Astrocyte (in vitro differentiated cells and primary cell): Measurements from ENCODE around the gene IFRD1. TPM values are rescaled to one million over a fixed set of nuclear protein-coding genes. Genes with fewer than 3 reads are reported as not detected.

Source experiments
- DNase-seq: peaks from one replicate; pipeline ENCODE4 v3.0.0-alpha.2; 2010; ENCODE audit warnings: low read depth
- FAIRE-seq: peaks from 2 replicates; lab custom pipeline; 2011; peaks lifted over from hg19 to GRCh38; lab: Jason Lieb, UNC
- H2AFZ ChIP-seq: 2 replicates; pipeline ENCODE4 v1.6.0; 2012; ENCODE audit warnings: low read depth, low read length, inconsistent platforms
- H3K27ac ChIP-seq: 2 replicates; pipeline ENCODE4 v1.5.1; 2011; ENCODE audit warnings: low read depth, low read length, inconsistent platforms
- H3K27me3 ChIP-seq: 2 replicates; pipeline ENCODE4 v1.6.0; 2011; ENCODE audit warnings: low read length, inconsistent platforms; ENCODE audit not compliant: insufficient read depth
- H3K36me3 ChIP-seq: 2 replicates; pipeline ENCODE4 v1.5.1; 2011; ENCODE audit warnings: low read length, inconsistent platforms; ENCODE audit not compliant: insufficient read depth
- H3K4me1 ChIP-seq: 2 replicates; pipeline ENCODE4 v1.5.1; 2011; ENCODE audit warnings: low read length, inconsistent platforms; ENCODE audit not compliant: insufficient read depth
- H3K4me2 ChIP-seq: 2 replicates; pipeline ENCODE4 v1.6.0; 2012; ENCODE audit warnings: low read length, inconsistent platforms
- H3K4me3 ChIP-seq: 2 replicates; pipeline ENCODE4 v1.5.1; 2011; ENCODE audit warnings: low read depth, mild to moderate bottlenecking, low read length, inconsistent platforms; ENCODE audit not compliant: insufficient read depth
- H3K79me2 ChIP-seq: 2 replicates; pipeline ENCODE4 v1.6.0; 2012; ENCODE audit warnings: mild to moderate bottlenecking, low read length, inconsistent platforms; ENCODE audit not compliant: insufficient read depth
- H3K9ac ChIP-seq: 2 replicates; pipeline ENCODE4 v1.6.0; 2012; ENCODE audit warnings: mild to moderate bottlenecking, low read length, inconsistent platforms
- H3K9me3 ChIP-seq: 2 replicates; pipeline ENCODE4 v1.5.1; 2012; ENCODE audit warnings: low read depth, mild to moderate bottlenecking, low read length, inconsistent platforms; ENCODE audit not compliant: insufficient read depth
- H4K20me1 ChIP-seq: 2 replicates; pipeline ENCODE4 v1.6.0; 2012; ENCODE audit warnings: low read length, inconsistent platforms; ENCODE audit not compliant: insufficient read depth
- H3K27ac Mint-ChIP-seq: one replicate; pipeline ENCODE4 v1.8.0; 2021; ENCODE audit warnings: mild to moderate bottlenecking, mixed read lengths; ENCODE audit not compliant: unreplicated experiment
- H3K27me3 Mint-ChIP-seq: one replicate; pipeline ENCODE4 v1.8.0; 2021; ENCODE audit warnings: low read depth, mixed read lengths; ENCODE audit not compliant: unreplicated experiment
- H3K36me3 Mint-ChIP-seq: one replicate; pipeline ENCODE4 v1.8.0; 2021; ENCODE audit warnings: low read depth, mixed read lengths; ENCODE audit not compliant: unreplicated experiment
- H3K4me1 Mint-ChIP-seq: one replicate; pipeline ENCODE4 v1.8.0; 2021; ENCODE audit warnings: low read depth, mixed read lengths; ENCODE audit not compliant: unreplicated experiment
- H3K4me3 Mint-ChIP-seq: one replicate; pipeline ENCODE4 v1.8.0; 2021; ENCODE audit warnings: mild to moderate bottlenecking, moderate library complexity, mixed read lengths; ENCODE audit not compliant: unreplicated experiment
- H3K9me3 Mint-ChIP-seq: one replicate; pipeline ENCODE4 v1.8.0; 2021; ENCODE audit warnings: mild to moderate bottlenecking, mixed read lengths; ENCODE audit not compliant: unreplicated experiment
- EZH2 ChIP-seq: IDR thresholded peaks from 2 replicates; pipeline ENCODE4 v1.6.1; 2012; ENCODE audit warnings: mild to moderate bottlenecking, low read length, inconsistent platforms; ENCODE audit not compliant: insufficient read depth
- total RNA-seq: library from RNA; stranded (reverse); gene quantifications from 2 replicates; pipeline ENCODE4 v1.2.1, GENCODE V29; 2021
- TF ChIP-seq, protein P1 (sequence below): IDR thresholded peaks from 2 replicates; pipeline ENCODE4 v1.5.1; 2011; ENCODE audit warnings: low read depth, mild to moderate bottlenecking, inconsistent platforms, low read length, moderate library complexity; ENCODE audit not compliant: insufficient read depth

Gene IFRD1
- total RNA-seq, 1 donor from 2014 or later, result 101 TPM

DNA sequence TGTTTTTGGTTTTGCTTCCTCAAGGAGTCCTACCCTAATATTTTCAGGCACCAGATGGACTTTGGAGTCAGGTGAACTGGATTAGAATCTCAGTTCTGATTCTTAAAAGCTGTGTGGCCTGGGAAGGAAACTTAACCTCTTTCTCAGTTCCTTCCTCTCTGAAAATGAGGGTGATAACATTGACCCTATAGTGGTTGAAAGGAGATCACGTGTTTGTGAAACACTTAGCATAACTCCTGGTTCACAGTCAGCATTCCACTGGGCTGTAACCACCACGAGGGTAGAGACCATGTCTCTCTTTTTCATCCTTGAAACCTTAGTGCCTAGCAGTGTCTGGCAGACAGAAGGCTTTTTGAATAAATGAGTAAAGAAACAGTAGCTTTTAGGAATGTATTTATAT is 47.2 kb downstream of the IFRD1 start:
- no peak overlapping the region for H3K4me3 ChIP-seq
- H3K27me3 ChIP-seq, result peaks cover 8% of the 10 kb centered on the region
- no peak overlapping the region for H3K27ac ChIP-seq
- H3K36me3 ChIP-seq, result no peaks in the 10 kb centered on the region
- DNase-seq, result no peak
- no peaks in the 10 kb centered on the region for H3K4me1 ChIP-seq
- Mint-ChIP-seq H3K9me3 (no peaks in the 10 kb centered on the region), H3K27ac (no peak overlapping the region), H3K36me3 (no peaks in the 10 kb centered on the region), H3K4me3 (no peak overlapping the region), H3K4me1 (no peaks in the 10 kb centered on the region), H3K27me3 (peaks cover 10% of the 10 kb centered on the region)
- H3K79me2 ChIP-seq, result no peaks in the 10 kb centered on the region
- no peak overlapping the region for H3K4me2 ChIP-seq
- FAIRE-seq, result no peak
- H4K20me1 ChIP-seq, result no peaks in the 10 kb centered on the region
- H3K9ac ChIP-seq, result no peak overlapping the region
- no peak for TF ChIP-seq EZH2
- TF ChIP-seq, protein P1, sequence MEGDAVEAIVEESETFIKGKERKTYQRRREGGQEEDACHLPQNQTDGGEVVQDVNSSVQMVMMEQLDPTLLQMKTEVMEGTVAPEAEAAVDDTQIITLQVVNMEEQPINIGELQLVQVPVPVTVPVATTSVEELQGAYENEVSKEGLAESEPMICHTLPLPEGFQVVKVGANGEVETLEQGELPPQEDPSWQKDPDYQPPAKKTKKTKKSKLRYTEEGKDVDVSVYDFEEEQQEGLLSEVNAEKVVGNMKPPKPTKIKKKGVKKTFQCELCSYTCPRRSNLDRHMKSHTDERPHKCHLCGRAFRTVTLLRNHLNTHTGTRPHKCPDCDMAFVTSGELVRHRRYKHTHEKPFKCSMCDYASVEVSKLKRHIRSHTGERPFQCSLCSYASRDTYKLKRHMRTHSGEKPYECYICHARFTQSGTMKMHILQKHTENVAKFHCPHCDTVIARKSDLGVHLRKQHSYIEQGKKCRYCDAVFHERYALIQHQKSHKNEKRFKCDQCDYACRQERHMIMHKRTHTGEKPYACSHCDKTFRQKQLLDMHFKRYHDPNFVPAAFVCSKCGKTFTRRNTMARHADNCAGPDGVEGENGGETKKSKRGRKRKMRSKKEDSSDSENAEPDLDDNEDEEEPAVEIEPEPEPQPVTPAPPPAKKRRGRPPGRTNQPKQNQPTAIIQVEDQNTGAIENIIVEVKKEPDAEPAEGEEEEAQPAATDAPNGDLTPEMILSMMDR, result no peak
- H3K9me3 ChIP-seq, result no peaks in the 10 kb centered on the region
- H2AFZ ChIP-seq, result no peak overlapping the region

GRCh38 chr7:112500619-112501018 is 50.4 kb downstream of the IFRD1 start:
- FAIRE-seq (no peak), DNase-seq (no peak)
- Histone ChIP-seq H3K4me3 (no peak overlapping the region), H2AFZ (no peak overlapping the region), H3K79me2 (no peaks in the 10 kb centered on the region), H3K4me2 (no peak overlapping the region), H3K27ac (no peak overlapping the region), H3K9me3 (no peaks in the 10 kb centered on the region), H3K9ac (no peak overlapping the region), H3K36me3 (no peaks in the 10 kb centered on the region), H4K20me1 (no peaks in the 10 kb centered on the region), H3K27me3 (peaks cover 8% of the 10 kb centered on the region), H3K4me1 (no peaks in the 10 kb centered on the region)
- TF ChIP-seq EZH2, result no peak
- TF ChIP-seq, protein P1, result peak; percentile 3
- Mint-ChIP-seq H3K4me3 (no peak overlapping the region), H3K4me1 (peaks cover 8% of the 10 kb centered on the region), H3K36me3 (no peaks in the 10 kb centered on the region), H3K9me3 (no peaks in the 10 kb centered on the region), H3K27me3 (peaks cover 10% of the 10 kb centered on the region), H3K27ac (no peak overlapping the region)

GRCh38 chr7:112501801-112502503 is 51.7 kb downstream of the IFRD1 start:
- H3K4me3 Mint-ChIP-seq, result no peak overlapping the region
- H3K27me3 Mint-ChIP-seq, result peaks cover 4% of the 10 kb centered on the region
- no peaks in the 10 kb centered on the region for H3K9me3 Mint-ChIP-seq
- no peaks in the 10 kb centered on the region for H3K9me3 ChIP-seq
- TF ChIP-seq, protein P1, result no peak
- TF ChIP-seq EZH2, result no peak
- H3K27ac Mint-ChIP-seq, result no peak overlapping the region
- no peaks in the 10 kb centered on the region for H4K20me1 ChIP-seq
- no peaks in the 10 kb centered on the region for H3K36me3 Mint-ChIP-seq
- no peak for DNase-seq
- H3K27me3 ChIP-seq, result peaks cover 8% of the 10 kb centered on the region
- FAIRE-seq, result no peak
- H3K79me2 ChIP-seq, result no peaks in the 10 kb centered on the region
- H3K4me3 ChIP-seq, result no peak overlapping the region
- no peak overlapping the region for H3K9ac ChIP-seq
- no peaks in the 10 kb centered on the region for H3K36me3 ChIP-seq
- H3K4me1 ChIP-seq, result no peaks in the 10 kb centered on the region
- H3K4me1 Mint-ChIP-seq, result peaks cover 10% of the 10 kb centered on the region
- H3K4me2 ChIP-seq, result no peak overlapping the region
- H3K27ac ChIP-seq, result no peak overlapping the region
- no peak overlapping the region for H2AFZ ChIP-seq
